Fibroblast of villous mesenchyme (primary cell): ENCODE results near the gene CACNG7. TPM values are rescaled to one million over a fixed set of nuclear protein-coding genes. Genes with fewer than 3 reads are reported as not detected.

Experiments used
- DNase-seq: peaks from one replicate; pipeline ENCODE4 v3.0.0-alpha.2; 2010; ENCODE audit warnings: low read depth
- H3K4me3 ChIP-seq: 2 replicates; pipeline ENCODE4 v1.5.1; 2011; ENCODE audit warnings: low read depth, mild to moderate bottlenecking, low read length
- total RNA-seq: library from RNA; depleted of rRNA; stranded (reverse); fragments of >200 nt; gene quantifications from 2 replicates; pipeline ENCODE4 v1.2.3, GENCODE V29; 2012
- TF ChIP-seq, protein P1 (sequence below): IDR thresholded peaks from 2 replicates; pipeline ENCODE4 v1.5.1; 2012; ENCODE audit warnings: low read depth, mild to moderate bottlenecking, low read length; ENCODE audit not compliant: insufficient read depth

CACNG7 gene
- total RNA-seq, 1 donor: 0.43 TPM

DNA sequence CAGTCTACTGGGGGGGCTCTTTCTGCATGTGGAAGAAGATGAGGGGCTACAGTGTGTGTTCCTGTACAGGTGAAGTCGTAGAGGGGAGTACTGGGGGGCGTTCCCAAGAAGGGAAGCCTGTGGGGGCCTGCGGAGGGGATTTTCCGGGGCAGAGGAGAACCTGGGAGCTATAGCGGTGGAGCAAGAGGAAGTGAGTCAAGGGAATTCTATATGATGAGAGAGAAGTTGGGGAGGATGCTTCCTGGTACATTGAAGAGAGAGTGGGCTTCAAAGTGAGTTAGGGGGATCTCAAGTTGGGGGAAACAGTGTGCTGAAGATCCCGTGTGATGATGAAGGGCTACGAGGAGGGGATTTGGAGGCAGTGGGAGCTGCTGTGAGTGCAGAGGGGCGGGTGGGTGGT, 51.8 kb downstream of the CACNG7 start:
- no peak for DNase-seq
- H3K4me3 ChIP-seq: no peak overlapping the region
- TF ChIP-seq, protein P1, sequence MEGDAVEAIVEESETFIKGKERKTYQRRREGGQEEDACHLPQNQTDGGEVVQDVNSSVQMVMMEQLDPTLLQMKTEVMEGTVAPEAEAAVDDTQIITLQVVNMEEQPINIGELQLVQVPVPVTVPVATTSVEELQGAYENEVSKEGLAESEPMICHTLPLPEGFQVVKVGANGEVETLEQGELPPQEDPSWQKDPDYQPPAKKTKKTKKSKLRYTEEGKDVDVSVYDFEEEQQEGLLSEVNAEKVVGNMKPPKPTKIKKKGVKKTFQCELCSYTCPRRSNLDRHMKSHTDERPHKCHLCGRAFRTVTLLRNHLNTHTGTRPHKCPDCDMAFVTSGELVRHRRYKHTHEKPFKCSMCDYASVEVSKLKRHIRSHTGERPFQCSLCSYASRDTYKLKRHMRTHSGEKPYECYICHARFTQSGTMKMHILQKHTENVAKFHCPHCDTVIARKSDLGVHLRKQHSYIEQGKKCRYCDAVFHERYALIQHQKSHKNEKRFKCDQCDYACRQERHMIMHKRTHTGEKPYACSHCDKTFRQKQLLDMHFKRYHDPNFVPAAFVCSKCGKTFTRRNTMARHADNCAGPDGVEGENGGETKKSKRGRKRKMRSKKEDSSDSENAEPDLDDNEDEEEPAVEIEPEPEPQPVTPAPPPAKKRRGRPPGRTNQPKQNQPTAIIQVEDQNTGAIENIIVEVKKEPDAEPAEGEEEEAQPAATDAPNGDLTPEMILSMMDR: no peak

DNA sequence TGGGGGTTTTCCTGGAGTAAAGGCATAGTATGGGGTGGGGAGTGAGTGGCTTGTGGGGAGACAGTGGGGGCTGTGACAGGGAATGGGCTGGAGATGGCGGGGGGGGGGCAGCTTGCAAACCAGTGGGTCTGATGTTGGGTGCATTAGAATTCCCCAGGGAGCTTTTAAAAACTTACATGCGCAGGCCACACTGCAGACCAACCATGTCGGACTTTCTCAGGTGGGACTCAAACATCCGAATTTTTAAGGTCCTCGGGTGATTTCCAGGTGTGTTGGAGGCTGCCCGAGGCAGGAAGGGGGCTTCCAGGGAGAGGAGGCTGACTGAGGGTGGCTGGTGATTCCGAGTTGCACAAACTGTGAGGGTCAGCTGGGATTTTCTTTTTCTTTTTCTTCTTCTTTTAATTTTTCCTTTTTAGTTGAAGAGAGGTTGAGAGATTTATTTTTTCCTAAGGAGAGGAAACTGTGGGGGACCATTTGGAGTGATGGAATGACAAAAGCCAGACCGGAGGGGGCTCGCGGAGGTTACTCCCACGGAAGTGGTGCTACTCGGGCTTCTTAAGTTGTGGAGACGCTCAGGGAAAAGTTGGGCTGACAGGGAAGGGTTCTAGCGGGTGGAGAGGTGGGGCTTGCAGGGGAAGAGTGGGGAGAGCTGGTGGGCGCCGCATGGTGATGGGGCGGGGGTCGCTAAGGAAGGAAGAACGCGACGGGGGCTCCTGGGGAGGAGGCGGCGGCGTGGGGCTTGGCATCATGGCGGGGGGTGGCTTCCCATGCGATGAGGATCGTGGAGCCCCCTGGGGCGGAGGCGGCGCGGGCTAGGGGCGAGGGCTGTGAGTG, 52.7 kb downstream of the CACNG7 start:
- DNase-seq: no peak
- TF ChIP-seq, protein P1: no peak
- peak overlapping the region; percentile 21 for H3K4me3 ChIP-seq

DNA sequence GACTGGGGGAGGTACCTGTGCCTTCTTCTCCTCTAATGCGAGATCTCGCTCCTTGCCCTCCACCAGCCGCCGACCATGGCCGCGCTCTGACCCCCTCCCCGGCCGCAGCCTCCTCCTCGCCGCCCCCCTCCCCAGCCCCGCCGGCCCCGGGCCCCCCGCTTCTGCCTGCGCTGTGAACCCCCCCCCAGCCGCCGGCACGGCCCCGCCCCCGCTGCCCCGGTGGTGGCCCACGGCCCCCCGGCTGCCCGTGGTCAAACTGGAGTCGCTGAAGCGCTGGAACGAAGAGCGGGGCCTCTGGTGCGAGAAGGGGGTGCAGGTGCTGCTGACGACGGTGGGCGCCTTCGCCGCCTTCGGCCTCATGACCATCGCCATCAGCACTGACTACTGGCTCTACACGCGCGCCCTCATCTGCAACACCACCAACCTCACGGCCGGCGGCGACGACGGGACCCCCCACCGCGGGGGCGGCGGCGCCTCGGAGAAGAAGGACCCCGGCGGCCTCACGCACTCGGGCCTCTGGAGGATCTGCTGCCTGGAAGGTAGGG, 53.9 kb downstream of the CACNG7 start, which contains the start of gene CACNG8:
Gene CACNG8, plus strand, starts transcription at position 51 of the 545 bp plus-strand sequence.
- H3K4me3 ChIP-seq: peak within 1 kb of the TSS; percentile 21
- TF ChIP-seq, protein P1: no peak
- DNase-seq: no peak

DNA sequence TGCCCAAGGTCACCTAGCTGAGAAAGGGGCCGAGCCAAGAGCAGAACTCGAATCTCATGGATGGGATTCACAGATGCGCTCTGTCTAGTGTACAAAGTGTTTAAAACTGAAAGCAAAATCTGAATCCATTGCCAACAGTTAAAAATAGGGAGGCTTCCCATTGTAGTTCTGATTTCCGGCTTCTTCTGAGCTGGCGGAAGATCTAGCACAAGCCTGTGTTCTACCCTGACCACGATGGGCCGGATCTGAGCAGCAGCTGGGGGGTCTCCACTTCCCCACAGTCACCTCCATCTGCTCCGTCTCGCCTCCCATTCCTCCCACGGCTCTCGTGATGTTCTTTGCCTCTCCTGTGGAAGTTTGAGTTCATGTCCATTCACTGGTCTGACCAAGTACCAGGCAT, 56.0 kb downstream of the CACNG7 start:
- no peak for DNase-seq

DNA sequence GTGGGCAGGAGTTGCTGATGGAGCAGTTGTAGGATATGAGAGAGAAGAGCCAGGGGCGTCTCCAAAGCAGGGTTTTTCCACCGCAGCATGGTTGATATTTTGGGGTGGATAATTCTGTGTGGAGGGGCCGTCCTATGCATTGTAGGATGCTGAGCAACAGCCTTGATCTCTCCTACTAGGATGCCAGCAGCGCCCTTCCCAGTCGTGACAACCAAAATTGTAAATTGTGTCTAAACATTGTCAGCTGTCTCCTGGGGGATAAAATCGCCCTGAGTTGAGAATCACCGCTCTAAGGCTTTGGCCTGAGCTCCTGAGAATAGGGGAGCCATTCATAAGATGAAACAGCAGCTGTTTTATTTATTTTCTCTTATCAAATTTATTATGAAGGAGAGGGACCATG, 57.9 kb downstream of the CACNG7 start:
- TF ChIP-seq, protein P1: no peak
- no peak overlapping the region for H3K4me3 ChIP-seq
- no peak for DNase-seq

More for the DNA sequence above, 56.0 kb downstream of the CACNG7 start:
- H3K4me3 ChIP-seq: no peak overlapping the region
- TF ChIP-seq, protein P1: no peak

DNA sequence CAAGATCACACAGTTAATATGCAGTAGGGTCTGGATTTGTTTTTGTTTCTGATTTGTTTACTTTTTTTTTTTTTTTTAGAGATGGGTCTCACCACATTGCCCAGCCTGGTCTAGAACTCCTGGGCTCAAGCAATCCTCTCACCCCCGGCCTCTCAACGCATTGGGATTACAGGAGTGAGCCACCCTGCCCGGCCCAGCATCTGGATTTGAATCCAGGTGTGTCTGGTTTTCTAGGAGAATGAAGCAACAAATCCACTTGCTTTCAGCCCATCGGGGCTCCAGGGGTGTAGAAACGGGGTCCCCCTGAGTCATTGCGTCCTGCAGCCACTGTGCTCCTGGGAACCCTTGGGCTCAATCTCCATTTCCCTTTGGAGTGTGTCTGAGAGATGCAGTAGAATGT, 60.3 kb downstream of the CACNG7 start:
- no peak for DNase-seq
- no peak overlapping the region for H3K4me3 ChIP-seq
- TF ChIP-seq, protein P1: no peak
